Spleen (tissue), 11 donors: ENCODE results near the gene GLS. TPM values are rescaled to one million over a fixed set of nuclear protein-coding genes. Genes with fewer than 3 reads are reported as not detected.

Source experiments
- DNase-seq: peaks from one replicate; pipeline ENCODE4 v3.0.0-alpha.2; 2020
- H3K27ac ChIP-seq, 8 donors: fragments of 200-600 bp; sonication (generic) in 7 of 8; 1 replicate in 4 of 8; 2 replicates in 4 of 8; pipeline versions ENCODE4 v1.5.0 to v1.8.0; 2016 to 2021; ENCODE audit warnings: inconsistent platforms in 4 of 8, mild to moderate bottlenecking in 4 of 8, moderate library complexity in 1 of 8
- H3K27me3 ChIP-seq, 7 donors: fragments of 200-600 bp; sonication (generic) in 6 of 7; replicated peaks in 1 of 7; 1 replicate in 4 of 7; 2 replicates in 3 of 7; pipeline versions ENCODE4 v1.5.0 to v1.8.0; 2016 to 2021; ENCODE audit warnings: inconsistent platforms in 3 of 7, mild to moderate bottlenecking in 1 of 7
- H3K36me3 ChIP-seq, 6 donors: fragments of 200-600 bp; sonication (generic) in 5 of 6; 1 replicate in 4 of 6; 2 replicates in 2 of 6; pipeline versions ENCODE4 v1.5.0 to v1.8.0; 2016 to 2021; ENCODE audit warnings: inconsistent platforms in 2 of 6
- H3K4me1 ChIP-seq, 6 donors: fragments of 200-600 bp; sonication (generic) in 5 of 6; 1 replicate in 3 of 6; 2 replicates in 3 of 6; pipeline versions ENCODE4 v1.5.0 to v1.8.0; 2016 to 2021; ENCODE audit warnings: inconsistent platforms in 3 of 6
- H3K4me3 ChIP-seq, 8 donors: fragments of 200-600 bp; sonication (generic) in 7 of 8; 1 replicate in 4 of 8; 2 replicates in 4 of 8; pipeline versions ENCODE4 v1.5.0 to v1.8.0; 2016 to 2021; ENCODE audit warnings: inconsistent platforms in 4 of 8, mild to moderate bottlenecking in 4 of 8, moderate library complexity in 2 of 8
- H3K9me3 ChIP-seq, 8 donors: fragments of 200-600 bp; sonication (generic) in 7 of 8; 1 replicate in 4 of 8; 2 replicates in 4 of 8; pipeline versions ENCODE4 v1.5.0 to v1.8.0; 2016 to 2021; ENCODE audit warnings: inconsistent platforms in 4 of 8
- CTCF ChIP-seq, 11 experiments: fragments of 200-600 bp in 7 of 11; fragments of 450-650 bp in 4 of 11; sonication (generic) in 4 of 11; IDR thresholded peaks in 8 of 11; conservative IDR thresholded peaks in 3 of 11; 1 replicate in 7 of 11; 2 replicates in 4 of 11; pipeline versions ENCODE4 v1.4.0 to v1.8.0; 2016 to 2021; ENCODE audit warnings: antibody characterized with exemption in 11 of 11, inconsistent platforms in 4 of 11, mild to moderate bottlenecking in 1 of 11
- POLR2A ChIP-seq, 3 donors: fragments of 450-650 bp; IDR thresholded peaks; one replicate each; pipeline ENCODE4 v1.5.1; 2017; ENCODE audit warnings: antibody characterized with exemption in 3 of 3, mild to moderate bottlenecking in 1 of 3
- POLR2AphosphoS5 ChIP-seq, 3 donors: sonication (generic); formaldehyde crosslinking; IDR thresholded peaks; one replicate each; pipeline ENCODE4 v1.5.1; 2017; ENCODE audit warnings: antibody characterized with exemption in 3 of 3
- WGBS, 5 donors: extraction: QIAGEN DNeasy Blood & Tissue Kit in 3 of 5; methylation state at CpG; one replicate each; pipeline versions ENCODE4 v1.1.5 to v1.1.7; 2013 to 2018; 5-methylcytosine and 5-hydroxymethylcytosine counted together
- intact Hi-C: fragments of 100-400 bp; cut with DNase I; formaldehyde crosslinking; loops from one replicate; pipeline ENCODE4 v1.15.0; 2023; ENCODE audit warnings: low total_unique reads
- polyA plus RNA-seq, 3 donors: library from polyadenylated mRNA; stranded (reverse); fragments of 200-250 nt; gene quantifications; one replicate each; pipeline ENCODE4 v1.2.1, GENCODE V29; 2013
- total RNA-seq, 7 donors: library from RNA; depleted of rRNA in 3 of 7; stranded (reverse); fragments of >200 nt in 3 of 7; fragmentation: NEBNext Ultra II Directional in 4 of 7; extraction: Animal tissue kit (Norgen Biotek cat#: 25700) in 4 of 7; gene quantifications; one replicate each; pipeline versions ENCODE4 v1.1.0 to v1.2.1, GENCODE V29; 2016 to 2021
- donor health status: healthy with polysubstance abuse.
- donor health status: DM: no; HTN: no; CAD: no; lungs with moderate emphysema.
- donor health status: DM: no; HTN: no; CAD: no.
- donor health status: Bipolar disorder and iron deficiency.
- donor health status: healthy.
- donor health status: DM: no; HTN: no; CAD: no.
- donor health status: DM: yes; HTN: yes; CAD: no.

Gene GLS
- total and polyA plus RNA-seq, 10 donors: 42.3 to 254 (median 176) TPM

- no peak for DNase-seq
- H3K9me3 ChIP-seq: no peaks in the 10 kb centered on the region
- 88 to 93% (median 92%) methylated on average over 5 of the region's 5 CpGs for WGBS, 5 donors
- H3K27me3 ChIP-seq: no peaks in the 10 kb centered on the region
- H3K27ac ChIP-seq: peak overlapping the region in 1 of 8 donors; percentile 26
- H3K36me3 ChIP-seq: peaks cover 4 to 100% (median 100%) of the 10 kb centered on the region in 6 donors
- H3K4me3 ChIP-seq: no peak overlapping the region
- TF ChIP-seq CTCF (IDR thresholded peaks at IDR 0.05 in 8 of 11, conservative IDR thresholded peaks at IDR 0.05 in 3 of 11) (no peak), POLR2A (IDR thresholded peaks at IDR 0.05) (no peak), POLR2AphosphoS5 (IDR thresholded peaks at IDR 0.05) (peak in 2 of 3 donors; percentile 19)
- H3K4me1 ChIP-seq: peaks cover 0 to 36% (median 14%) of the 10 kb centered on the region in 6 donors
- intact Hi-C loops: no loop called here
Observed at GRCh38 chr2:190984595-190984994, 104.0 kb downstream of the GLS start.

GRCh38 chr2:190986221-190986953, 105.8 kb downstream of the GLS start:
- Histone ChIP-seq H3K27me3 (no peaks in the 10 kb centered on the region), H3K9me3 (no peaks in the 10 kb centered on the region), H3K4me3 (no peak overlapping the region), H3K27ac (peak overlapping the region in 2 of 8 donors; percentile 4 to 40), H3K36me3 (peaks cover 4 to 100% (median 100%) of the 10 kb centered on the region in 6 donors), H3K4me1 (peaks cover 0 to 20% (median 3%) of the 10 kb centered on the region in 6 donors)
- WGBS, 5 donors: 61 to 77% (median 67%) methylated on average over 13 of the region's 13 CpGs
- no peak for DNase-seq
- no peak for TF ChIP-seq POLR2A (IDR thresholded peaks at IDR 0.05)
- no peak for TF ChIP-seq CTCF (IDR thresholded peaks at IDR 0.05 in 8 of 11, conservative IDR thresholded peaks at IDR 0.05 in 3 of 11)
- TF ChIP-seq POLR2AphosphoS5 (IDR thresholded peaks at IDR 0.05): peak in 1 of 3 donors; percentile 17
- intact Hi-C loops: no loop called here

- no peaks in the 10 kb centered on the region for H3K9me3 ChIP-seq
- H3K36me3 ChIP-seq: peaks cover 4 to 100% (median 99%) of the 10 kb centered on the region in 6 donors
- intact Hi-C loops: no loop called here
- H3K4me3 ChIP-seq: no peak overlapping the region
- H3K4me1 ChIP-seq: peaks cover 0 to 12% (median 0%) of the 10 kb centered on the region in 6 donors
- TF ChIP-seq CTCF (IDR thresholded peaks at IDR 0.05 in 8 of 11, conservative IDR thresholded peaks at IDR 0.05 in 3 of 11): no peak
- TF ChIP-seq POLR2A (IDR thresholded peaks at IDR 0.05): no peak
- no peak for TF ChIP-seq POLR2AphosphoS5 (IDR thresholded peaks at IDR 0.05)
- 98 to 100% (median 100%) methylated on average over 1 of the region's 1 CpG for WGBS, 5 donors
- H3K27me3 ChIP-seq: no peaks in the 10 kb centered on the region
- DNase-seq: no peak
- H3K27ac ChIP-seq: peak overlapping the region in 1 of 8 donors; percentile 56
Observed at GRCh38 chr2:190987116-190987515, 106.5 kb downstream of the GLS start.

- 69 to 88% (median 75%) methylated on average over 5 of the region's 5 CpGs for WGBS, 5 donors
- intact Hi-C loops: no loop called here
Observed at GRCh38 chr2:190987938-190988337, 107.3 kb downstream of the GLS start.

More at GRCh38 chr2:190987938-190988337, 107.3 kb downstream of the GLS start:
- DNase-seq: no peak
- H3K36me3 ChIP-seq: peaks cover 4 to 100% (median 99%) of the 10 kb centered on the region in 6 donors
- TF ChIP-seq POLR2A (IDR thresholded peaks at IDR 0.05) (no peak), POLR2AphosphoS5 (IDR thresholded peaks at IDR 0.05) (peak in 1 of 3 donors; percentile 47), CTCF (IDR thresholded peaks at IDR 0.05 in 8 of 11, conservative IDR thresholded peaks at IDR 0.05 in 3 of 11) (no peak)
- no peak overlapping the region for H3K4me3 ChIP-seq
- no peaks in the 10 kb centered on the region for H3K27me3 ChIP-seq
- no peaks in the 10 kb centered on the region for H3K9me3 ChIP-seq
- peak overlapping the region in 4 of 8 donors; percentile 10 to 56 (median 29) for H3K27ac ChIP-seq
- H3K4me1 ChIP-seq: peaks cover 0 to 6% (median 0%) of the 10 kb centered on the region in 6 donors
